GM18951 (cell line): ENCODE data around the gene SPOPL.

Experiments
- POLR2A ChIP-seq: IDR thresholded peaks from 4 replicates; pipeline ENCODE4 v1.6.1; 2011; ENCODE audit warnings: mild to moderate bottlenecking; ENCODE audit not compliant: insufficient read length, insufficient read depth; ENCODE audit errors: extremely low read depth
- in situ Hi-C: fragments of 300-500 bp; cut with MboI; formaldehyde crosslinking; loops from one replicate; pipeline ENCODE4 v1.12.0; 2022; ENCODE audit warnings: low sequenced_read_pairs, mixed read lengths, inconsistent platforms; ENCODE audit not compliant: unreplicated experiment

The SPOPL gene

DNA sequence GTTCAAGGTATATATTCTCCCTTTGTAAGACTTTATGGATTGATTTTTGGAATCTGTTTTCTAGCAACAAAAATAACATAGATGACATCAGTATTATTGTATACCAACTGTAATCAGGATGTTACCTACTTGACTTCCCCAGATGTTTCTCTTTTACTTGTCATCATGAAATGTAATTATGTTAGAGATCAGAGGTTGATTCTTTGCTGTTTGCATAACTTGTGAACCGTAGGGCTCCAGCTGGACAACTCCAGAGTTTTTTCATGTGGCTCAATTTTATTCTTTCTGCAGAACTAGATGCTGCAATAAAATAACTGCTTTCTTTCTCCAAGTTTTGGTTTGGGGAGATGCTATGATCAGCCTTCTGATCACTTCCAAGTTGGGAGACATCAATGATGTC, 58.1 kb downstream of the SPOPL start:
- no peak for TF ChIP-seq POLR2A
- in situ Hi-C loops: no loop called here

DNA sequence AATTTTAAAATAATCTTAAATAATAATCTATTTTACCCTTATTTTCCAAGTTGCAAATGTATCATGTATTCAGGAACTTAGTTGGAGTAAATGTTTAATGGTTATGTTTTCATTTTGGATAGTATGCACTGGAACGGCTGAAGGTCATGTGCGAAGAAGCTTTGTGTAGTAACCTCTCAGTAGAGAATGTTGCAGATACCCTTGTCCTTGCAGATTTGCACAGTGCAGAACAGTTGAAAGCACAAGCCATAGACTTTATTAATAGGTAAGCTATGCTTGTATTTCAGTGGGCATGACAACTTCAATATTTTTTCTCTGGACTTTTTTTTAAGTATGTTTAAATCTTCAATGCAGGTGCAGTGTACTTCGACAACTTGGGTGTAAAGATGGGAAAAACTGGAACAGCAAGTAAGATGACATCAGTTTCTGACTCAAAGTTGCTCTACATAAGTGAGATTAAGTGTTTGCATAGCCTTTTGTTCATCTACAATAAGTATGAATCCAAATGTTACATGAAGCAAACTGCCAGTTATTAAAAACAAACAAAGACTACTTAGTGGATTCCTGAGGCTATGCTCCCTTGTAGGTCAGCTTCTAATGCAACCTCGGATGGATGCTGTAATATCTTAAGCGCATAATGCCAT, 63.1 kb downstream of the SPOPL start:
- in situ Hi-C loops: no loop called here
- no peak for TF ChIP-seq POLR2A

DNA sequence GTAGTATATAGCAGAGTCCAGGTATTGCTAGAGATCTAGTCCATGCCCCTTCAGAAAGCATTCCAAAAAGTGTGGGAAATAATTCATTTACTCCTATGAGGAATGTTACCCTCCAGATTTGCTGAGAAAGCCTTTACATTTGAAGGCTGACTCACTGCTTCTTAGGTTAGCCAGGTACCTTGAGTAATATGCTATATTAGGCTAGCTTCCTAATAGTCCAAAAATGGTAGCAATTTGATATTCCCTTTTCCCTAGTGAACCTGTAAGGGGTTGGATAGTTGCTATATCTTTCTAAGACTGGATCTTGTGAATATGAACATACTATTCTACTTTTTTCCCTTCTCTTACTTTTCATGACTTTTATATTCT, 63.6 kb downstream of the SPOPL start:
- TF ChIP-seq POLR2A: no peak
- in situ Hi-C loops: no loop called here

DNA sequence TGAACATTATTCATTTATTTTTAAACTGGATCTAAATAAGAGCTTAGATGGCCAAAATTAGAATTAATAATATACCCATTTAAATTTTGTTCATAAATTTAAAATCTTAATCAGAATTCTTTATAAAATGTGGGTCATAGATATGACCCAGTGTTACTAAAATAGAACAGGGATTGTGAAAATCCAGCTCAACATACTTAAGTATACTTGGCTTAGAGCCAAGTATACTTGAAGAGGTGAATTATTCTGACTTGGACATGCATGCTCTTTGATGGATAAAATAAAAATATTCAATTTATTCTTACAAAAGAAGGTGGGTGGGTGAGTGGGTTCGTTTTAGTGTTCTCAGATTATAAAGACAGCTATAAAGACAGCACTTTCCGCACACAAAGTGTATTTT, 70.7 kb downstream of the SPOPL start:
- no peak for TF ChIP-seq POLR2A
- in situ Hi-C loops: no loop called here

DNA sequence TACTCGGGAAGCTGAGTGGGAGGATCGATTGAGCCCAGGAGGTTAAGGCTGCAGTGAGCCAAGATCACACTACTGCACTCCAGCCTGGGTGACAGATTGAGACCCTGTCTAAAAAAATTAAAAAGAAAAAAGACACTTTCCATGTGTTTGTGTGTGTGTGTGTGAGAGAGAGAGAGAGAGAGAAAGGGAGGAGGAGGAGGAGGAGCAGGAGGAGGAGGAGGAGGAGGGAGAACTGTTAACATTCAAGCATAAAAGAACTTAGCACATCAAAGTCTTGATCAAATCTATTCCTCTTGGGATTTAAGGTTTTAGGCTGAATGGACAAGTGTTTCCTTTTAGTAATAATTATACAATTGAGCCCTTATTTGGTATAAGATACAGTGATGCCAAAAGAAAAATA, 75.5 kb downstream of the SPOPL start:
- in situ Hi-C loops: no loop called here
- no peak for TF ChIP-seq POLR2A

DNA sequence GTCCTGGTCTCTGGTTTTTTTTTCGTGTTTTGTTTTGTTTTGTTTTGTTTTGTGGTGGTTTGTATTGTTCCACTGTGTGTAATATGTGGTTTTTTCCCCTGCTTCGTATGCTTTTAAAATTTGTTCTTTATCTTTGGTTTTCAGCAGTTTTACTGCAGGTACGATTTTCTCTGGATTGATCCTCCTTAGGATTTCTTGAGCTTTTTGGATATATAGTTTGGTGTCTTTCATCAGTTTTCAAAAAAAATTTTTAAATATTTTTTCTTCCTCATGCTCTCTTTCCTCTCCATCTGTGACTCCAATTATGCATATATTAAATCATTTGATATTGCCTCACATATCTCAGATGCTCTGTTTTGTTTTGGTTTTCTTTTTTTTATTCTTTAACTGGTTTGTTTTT, 78.0 kb downstream of the SPOPL start:
- no peak for TF ChIP-seq POLR2A
- in situ Hi-C loops: no loop called here

DNA sequence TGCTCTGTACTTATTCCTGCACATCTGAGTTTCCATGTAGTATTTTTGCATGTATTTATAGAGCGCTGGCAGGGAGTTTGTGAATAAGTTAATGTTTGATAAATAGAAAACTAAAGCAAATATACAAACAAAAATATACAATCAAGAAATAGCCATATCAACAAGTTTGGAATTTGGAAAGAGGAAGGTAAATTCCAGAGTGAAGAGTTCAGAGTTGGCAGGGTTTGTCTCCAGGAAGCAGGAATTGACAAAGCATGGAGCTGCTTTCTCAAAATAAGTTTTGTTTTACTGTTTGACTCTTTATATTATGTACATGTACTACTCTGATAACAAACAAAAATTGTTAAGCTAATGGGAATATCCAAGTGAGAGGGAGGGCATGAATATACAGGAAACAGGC, 80.3 kb downstream of the SPOPL start:
- in situ Hi-C loops: no loop called here
- no peak for TF ChIP-seq POLR2A

DNA sequence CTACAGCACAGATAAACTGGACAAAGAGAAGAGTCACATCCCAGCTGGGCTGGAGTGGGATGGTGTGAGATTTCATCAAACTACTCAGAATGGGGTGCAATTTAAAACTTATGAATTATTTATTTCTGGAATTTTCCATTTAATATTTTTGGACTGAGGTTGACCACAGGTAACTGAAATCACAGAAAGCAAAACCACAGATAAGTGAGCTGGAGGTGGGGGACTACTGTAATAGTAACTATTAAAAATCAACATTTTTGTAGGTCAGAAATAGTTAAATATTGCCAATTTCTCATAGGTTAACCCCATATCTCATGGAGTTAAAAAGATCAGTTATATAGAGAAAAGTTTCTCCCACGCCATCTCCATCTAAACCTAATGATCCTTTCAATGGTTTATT, 88.1 kb downstream of the SPOPL start:
- in situ Hi-C loops: no loop called here
- TF ChIP-seq POLR2A: no peak

DNA sequence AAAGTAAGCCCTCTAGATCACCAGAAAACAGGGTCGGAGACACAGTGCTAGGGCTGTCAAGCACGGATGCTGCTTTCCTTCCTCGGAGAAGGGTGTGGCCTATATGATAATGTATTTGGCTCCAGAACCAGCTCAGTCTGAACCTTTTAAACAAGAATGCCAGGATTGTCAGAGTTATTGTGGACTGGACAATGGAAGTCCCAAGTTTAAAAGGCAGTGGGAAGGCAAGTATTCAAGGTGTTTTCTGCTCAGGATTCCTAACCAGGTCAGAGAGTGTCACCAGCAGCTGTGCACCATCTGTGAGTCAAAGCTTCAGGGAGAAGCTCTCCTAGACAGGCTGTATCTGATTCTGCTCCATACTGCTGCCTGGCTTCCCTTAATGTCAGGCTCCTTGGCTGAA, 94.8 kb downstream of the SPOPL start:
- in situ Hi-C loops: no loop called here

DNA sequence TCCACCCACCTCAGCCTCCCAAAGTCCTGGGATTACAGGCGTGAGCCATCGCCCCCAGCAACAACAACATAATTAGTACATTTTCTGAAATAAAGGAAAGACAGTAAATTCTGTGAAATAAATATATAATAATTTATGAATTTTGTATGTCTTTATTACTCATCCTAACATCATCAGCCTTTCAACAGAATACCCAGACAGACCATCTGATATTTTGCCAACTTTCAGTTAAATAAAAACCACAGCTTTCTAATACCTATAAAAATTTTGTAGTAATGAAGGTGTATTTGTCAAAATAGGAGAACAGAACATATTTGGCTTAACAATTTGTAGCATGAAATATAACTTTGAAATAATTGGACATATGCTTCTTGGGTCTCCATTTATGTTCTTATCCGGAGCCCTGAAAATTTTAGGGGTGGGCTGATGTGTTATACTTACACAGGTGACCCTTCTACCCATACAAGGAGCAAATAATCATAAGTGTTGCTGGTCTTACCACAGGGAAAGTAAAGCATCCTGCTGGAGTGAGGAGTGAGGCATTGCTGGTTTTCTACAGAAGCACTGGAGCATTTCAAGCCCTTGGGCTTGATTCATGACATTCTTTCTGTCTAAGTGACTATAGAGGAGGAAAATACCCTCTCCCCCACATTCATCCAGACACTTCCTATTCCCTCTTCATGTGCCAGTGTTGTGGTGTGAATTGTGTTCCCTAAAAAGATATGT, 99.3 kb downstream of the SPOPL start:
- no peak for TF ChIP-seq POLR2A
- in situ Hi-C loops: no loop called here

More for the DNA sequence above, 94.8 kb downstream of the SPOPL start:
- TF ChIP-seq POLR2A: no peak

DNA sequence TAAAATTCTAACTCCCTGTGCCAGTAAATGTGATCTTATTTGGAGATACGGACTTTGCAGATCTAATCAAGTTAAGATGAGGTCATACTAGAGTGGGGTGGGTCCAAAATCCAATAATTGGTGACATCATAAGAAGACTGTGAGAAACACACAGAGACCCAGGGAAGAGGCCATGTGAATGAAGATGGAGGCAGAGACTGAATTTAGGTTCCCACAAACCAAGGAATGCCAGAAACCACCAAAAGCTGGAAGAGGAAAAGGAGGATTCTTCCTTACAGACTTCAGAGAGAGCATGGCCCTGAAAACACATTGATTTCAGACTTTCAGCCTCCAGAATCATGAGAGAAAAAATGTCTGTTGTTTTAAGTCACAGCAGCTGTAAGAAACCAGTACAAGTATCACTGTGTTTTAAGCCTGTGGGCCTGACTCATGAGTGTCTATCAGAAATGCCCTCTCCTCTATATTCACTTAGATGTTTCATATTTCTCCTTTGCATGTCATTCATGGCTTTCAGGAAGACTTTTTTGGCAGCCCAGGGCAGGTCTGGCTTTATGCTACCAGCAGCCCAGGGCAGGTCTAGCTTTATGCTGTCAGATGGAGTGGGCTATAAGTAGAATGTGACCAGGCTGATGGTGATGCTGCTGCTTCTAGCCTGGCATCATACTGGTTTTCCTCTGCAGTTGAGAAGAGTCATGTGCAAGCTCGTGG, 100.0 kb downstream of the SPOPL start:
- in situ Hi-C loops: no loop called here
- TF ChIP-seq POLR2A: no peak

DNA sequence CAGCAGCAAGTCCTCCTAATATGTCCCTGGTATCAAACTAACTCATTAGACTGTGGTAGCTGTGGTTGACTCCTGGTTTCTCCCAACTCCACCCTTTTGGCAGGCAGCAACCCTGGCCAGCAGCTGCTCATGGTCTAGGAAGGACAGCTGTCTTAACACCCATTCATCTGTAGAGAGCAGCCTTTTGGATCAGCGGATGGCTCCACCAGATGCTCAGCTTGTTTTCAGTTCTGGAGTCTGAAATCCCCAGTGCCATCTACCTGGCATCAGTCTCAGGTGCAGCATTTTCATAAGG, 100.5 kb downstream of the SPOPL start:
- TF ChIP-seq POLR2A: no peak
- in situ Hi-C loops: no loop called here

DNA sequence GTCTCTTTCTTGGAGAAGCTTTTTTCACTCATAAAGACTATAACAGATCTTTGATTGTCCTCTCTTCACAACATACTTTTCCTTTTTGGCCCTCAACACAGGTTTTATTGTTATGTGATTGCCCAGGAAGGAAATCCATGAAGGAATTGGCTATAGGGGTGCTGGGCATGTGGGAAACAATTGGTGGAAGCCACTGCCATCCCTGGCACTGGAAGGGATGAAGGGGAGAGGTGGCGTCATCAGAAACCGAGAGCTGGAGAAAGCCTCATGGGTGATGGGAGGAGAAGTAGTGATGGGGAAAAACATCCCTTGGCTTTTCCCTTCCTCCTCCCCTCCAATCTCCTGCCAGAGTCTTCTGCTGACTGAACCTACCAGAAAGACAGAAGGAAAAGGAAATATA, 106.2 kb downstream of the SPOPL start:
- in situ Hi-C loops: no loop called here

DNA sequence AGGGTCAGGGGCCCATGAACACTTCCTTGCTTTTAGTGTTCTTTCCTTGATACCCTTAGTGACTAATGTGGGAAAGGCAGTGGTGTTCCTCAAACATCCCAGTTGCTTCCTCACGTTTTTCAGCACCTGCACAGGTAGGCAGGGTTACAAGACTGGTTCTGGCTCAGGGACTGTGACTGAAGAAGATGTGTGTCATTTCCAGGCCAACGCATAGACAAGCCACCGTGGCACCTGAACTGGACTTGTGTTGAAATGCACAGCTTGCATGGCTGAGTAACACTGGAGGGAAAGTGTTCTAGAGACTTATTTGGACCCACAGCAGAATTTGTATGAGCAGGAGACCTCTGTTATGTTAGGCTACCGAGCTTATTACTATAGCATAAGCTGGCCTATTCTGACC, 107.9 kb downstream of the SPOPL start:
- no peak for TF ChIP-seq POLR2A
- in situ Hi-C loops: no loop called here

More for the DNA sequence above, 106.2 kb downstream of the SPOPL start:
- TF ChIP-seq POLR2A: no peak
